Measurements from ENCODE around the gene HMX2. TPM values are rescaled to one million over a fixed set of nuclear protein-coding genes. Genes with fewer than 3 reads are reported as not detected.

The HMX2 gene
- total RNA-seq, 1 experiment from 2014 or later: not detected

- no peak for DNase-seq (ENCODE audit: unreplicated experiment)
- Mint-ChIP-seq H3K36me3 (ENCODE audit: insufficient read depth, unreplicated experiment) (no peaks in the 10 kb centered on the region), H3K9me3 (ENCODE audit: unreplicated experiment) (no peaks in the 10 kb centered on the region), H3K4me3 (ENCODE audit: unreplicated experiment) (no peak overlapping the region), H3K27me3 (ENCODE audit: insufficient read depth, unreplicated experiment) (no peaks in the 10 kb centered on the region), H3K4me1 (ENCODE audit: insufficient read depth, unreplicated experiment) (no peaks in the 10 kb centered on the region), H3K27ac (ENCODE audit: low read depth, unreplicated experiment) (no peak overlapping the region)
- intact Hi-C loops (cut with micrococcal nuclease): no loop called here
- BruUV-seq (replicated peaks): no TSS peak
- ChIA-PET CTCF (interaction anchor here (0.7 to 1.0 kb wide), 2 partner anchors 60 to 278 kb away, joined by 3 read pairs; no protein-coding TSS in a partner anchor), POLR2A (interaction anchor here (0.6 kb wide), 1 partner anchor 461 kb away, joined by 5 read pairs; no protein-coding TSS in a partner anchor)
- TF ChIP-seq CTCF (IDR thresholded peaks at IDR 0.05; ENCODE audit: unreplicated experiment): no peak
These were observed 45.3 kb upstream of the HMX2 start for GRCh38 chr10:123102673-123103072.

- Mint-ChIP-seq H3K4me3 (ENCODE audit: unreplicated experiment) (no peak overlapping the region), H3K36me3 (ENCODE audit: insufficient read depth, unreplicated experiment) (no peaks in the 10 kb centered on the region), H3K27me3 (ENCODE audit: insufficient read depth, unreplicated experiment) (no peaks in the 10 kb centered on the region), H3K27ac (ENCODE audit: low read depth, unreplicated experiment) (no peak overlapping the region), H3K9me3 (ENCODE audit: unreplicated experiment) (no peaks in the 10 kb centered on the region), H3K4me1 (ENCODE audit: insufficient read depth, unreplicated experiment) (peaks cover 3% of the 10 kb centered on the region)
- no TSS peak for BruUV-seq (replicated peaks)
- DNase-seq (ENCODE audit: unreplicated experiment): peak; percentile 9
- TF ChIP-seq CTCF (IDR thresholded peaks at IDR 0.05; ENCODE audit: unreplicated experiment): no peak
- ChIA-PET POLR2A (interaction anchor here (0.6 to 1.2 kb wide), 3 partner anchors 25 to 721 kb away, joined by 3 to 5 read pairs (median 3); no protein-coding TSS in a partner anchor), CTCF (interaction anchor here (1.0 kb wide), 1 partner anchor 277 kb away, joined by 4 read pairs; no protein-coding TSS in a partner anchor)
- intact Hi-C loops (cut with micrococcal nuclease): no loop called here
These were observed 44.0 kb upstream of the HMX2 start for GRCh38 chr10:123103944-123104343.

- H3K4me3 Mint-ChIP-seq (ENCODE audit: unreplicated experiment): no peak overlapping the region
- ChIA-PET CTCF (interaction anchor here (0.8 to 1.1 kb wide), 3 partner anchors 115 to 271 kb away, joined by 3 to 5 read pairs (median 3); no protein-coding TSS in a partner anchor), POLR2A (interaction anchor here (0.9 to 1.3 kb wide), 2 partner anchors 20 to 22 kb away, joined by 3 to 4 read pairs; no protein-coding TSS in a partner anchor)
- H3K27ac Mint-ChIP-seq (ENCODE audit: low read depth, unreplicated experiment): peak overlapping the region; percentile 11
- no TSS peak for BruUV-seq (replicated peaks)
- DNase-seq (ENCODE audit: unreplicated experiment): peak; percentile 84
- H3K4me1 Mint-ChIP-seq (ENCODE audit: insufficient read depth, unreplicated experiment): peaks cover 13% of the 10 kb centered on the region
- H3K27me3 Mint-ChIP-seq (ENCODE audit: insufficient read depth, unreplicated experiment): no peaks in the 10 kb centered on the region
- no peaks in the 10 kb centered on the region for H3K36me3 Mint-ChIP-seq (ENCODE audit: insufficient read depth, unreplicated experiment)
- no peak for TF ChIP-seq CTCF (IDR thresholded peaks at IDR 0.05; ENCODE audit: unreplicated experiment)
- intact Hi-C loops (cut with micrococcal nuclease): no loop called here
- H3K9me3 Mint-ChIP-seq (ENCODE audit: unreplicated experiment): no peaks in the 10 kb centered on the region
These were observed 38.5 kb upstream of the HMX2 start for GRCh38 chr10:123109466-123109865.

GRCh38 chr10:123117644-123118417, 30.1 kb upstream of the HMX2 start:
- BruUV-seq (replicated peaks): no TSS peak
- no peaks in the 10 kb centered on the region for H3K9me3 Mint-ChIP-seq (ENCODE audit: unreplicated experiment)
- no peak for DNase-seq (ENCODE audit: unreplicated experiment)
- H3K4me1 Mint-ChIP-seq (ENCODE audit: insufficient read depth, unreplicated experiment): no peaks in the 10 kb centered on the region
- H3K27ac Mint-ChIP-seq (ENCODE audit: low read depth, unreplicated experiment): no peak overlapping the region
- no peak for TF ChIP-seq CTCF (IDR thresholded peaks at IDR 0.05; ENCODE audit: unreplicated experiment)
- H3K4me3 Mint-ChIP-seq (ENCODE audit: unreplicated experiment): no peak overlapping the region
- intact Hi-C loops (cut with micrococcal nuclease): no loop called here
- CTCF ChIA-PET: interaction anchor here (0.5 to 0.7 kb wide), 3 partner anchors 11 to 40 kb away, joined by 3 to 4 read pairs (median 3); no protein-coding TSS in a partner anchor
- peaks cover 11% of the 10 kb centered on the region for H3K27me3 Mint-ChIP-seq (ENCODE audit: insufficient read depth, unreplicated experiment)
- H3K36me3 Mint-ChIP-seq (ENCODE audit: insufficient read depth, unreplicated experiment): no peaks in the 10 kb centered on the region
- POLR2A ChIA-PET: no interaction called here
